Measurements from ENCODE around the gene AR.

AR gene, protein sequence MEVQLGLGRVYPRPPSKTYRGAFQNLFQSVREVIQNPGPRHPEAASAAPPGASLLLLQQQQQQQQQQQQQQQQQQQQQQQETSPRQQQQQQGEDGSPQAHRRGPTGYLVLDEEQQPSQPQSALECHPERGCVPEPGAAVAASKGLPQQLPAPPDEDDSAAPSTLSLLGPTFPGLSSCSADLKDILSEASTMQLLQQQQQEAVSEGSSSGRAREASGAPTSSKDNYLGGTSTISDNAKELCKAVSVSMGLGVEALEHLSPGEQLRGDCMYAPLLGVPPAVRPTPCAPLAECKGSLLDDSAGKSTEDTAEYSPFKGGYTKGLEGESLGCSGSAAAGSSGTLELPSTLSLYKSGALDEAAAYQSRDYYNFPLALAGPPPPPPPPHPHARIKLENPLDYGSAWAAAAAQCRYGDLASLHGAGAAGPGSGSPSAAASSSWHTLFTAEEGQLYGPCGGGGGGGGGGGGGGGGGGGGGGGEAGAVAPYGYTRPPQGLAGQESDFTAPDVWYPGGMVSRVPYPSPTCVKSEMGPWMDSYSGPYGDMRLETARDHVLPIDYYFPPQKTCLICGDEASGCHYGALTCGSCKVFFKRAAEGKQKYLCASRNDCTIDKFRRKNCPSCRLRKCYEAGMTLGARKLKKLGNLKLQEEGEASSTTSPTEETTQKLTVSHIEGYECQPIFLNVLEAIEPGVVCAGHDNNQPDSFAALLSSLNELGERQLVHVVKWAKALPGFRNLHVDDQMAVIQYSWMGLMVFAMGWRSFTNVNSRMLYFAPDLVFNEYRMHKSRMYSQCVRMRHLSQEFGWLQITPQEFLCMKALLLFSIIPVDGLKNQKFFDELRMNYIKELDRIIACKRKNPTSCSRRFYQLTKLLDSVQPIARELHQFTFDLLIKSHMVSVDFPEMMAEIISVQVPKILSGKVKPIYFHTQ

DNA sequence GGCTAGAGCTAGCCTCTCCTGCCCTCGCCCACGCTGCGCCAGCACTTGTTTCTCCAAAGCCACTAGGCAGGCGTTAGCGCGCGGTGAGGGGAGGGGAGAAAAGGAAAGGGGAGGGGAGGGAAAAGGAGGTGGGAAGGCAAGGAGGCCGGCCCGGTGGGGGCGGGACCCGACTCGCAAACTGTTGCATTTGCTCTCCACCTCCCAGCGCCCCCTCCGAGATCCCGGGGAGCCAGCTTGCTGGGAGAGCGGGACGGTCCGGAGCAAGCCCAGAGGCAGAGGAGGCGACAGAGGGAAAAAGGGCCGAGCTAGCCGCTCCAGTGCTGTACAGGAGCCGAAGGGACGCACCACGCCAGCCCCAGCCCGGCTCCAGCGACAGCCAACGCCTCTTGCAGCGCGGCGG is at the start of gene AR:
AR (plus strand) TSS at position 204 of the 400 bp plus-strand sequence. CDS start 1,126 bp downstream, outside the sequence.
- no peak for DNase-seq

DNA sequence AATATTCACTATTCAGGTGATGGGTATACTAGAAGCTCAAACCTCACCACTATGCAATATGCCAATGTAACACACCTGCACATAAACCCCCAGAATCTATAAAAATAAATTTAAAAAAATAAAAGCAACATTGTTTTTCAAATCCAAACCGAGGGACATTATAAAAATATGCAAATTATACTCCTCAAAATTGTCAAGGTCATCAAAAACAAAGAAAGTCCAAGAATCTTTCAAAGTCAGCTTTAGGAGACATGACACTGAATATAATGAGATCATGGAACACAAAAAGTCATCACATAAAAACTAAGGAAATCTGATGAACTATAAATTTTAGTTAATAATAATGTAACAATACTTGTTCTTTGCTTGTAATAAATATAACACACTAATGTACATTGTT is 43.2 kb upstream of the AR start:
- DNase-seq = no peak

DNA sequence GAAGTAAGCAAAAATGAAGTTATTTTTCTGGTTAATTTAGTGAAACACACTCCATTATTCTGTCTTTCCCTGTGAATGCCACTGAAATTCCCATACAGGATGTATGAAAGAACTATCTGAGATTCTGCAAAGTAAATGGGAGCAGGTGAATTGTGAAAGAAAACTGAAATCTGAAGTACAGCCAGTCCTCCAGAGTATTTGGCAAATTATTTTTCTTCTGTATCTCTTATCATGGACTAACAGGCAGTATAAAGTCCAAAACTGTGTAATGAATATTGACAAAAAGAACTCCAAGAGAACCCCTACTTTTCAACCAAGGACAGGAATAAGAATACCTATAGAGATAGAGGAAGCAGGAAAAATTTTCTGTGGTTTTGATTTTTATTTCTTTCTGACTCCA is 40.8 kb upstream of the AR start:
- no peak for DNase-seq

DNA sequence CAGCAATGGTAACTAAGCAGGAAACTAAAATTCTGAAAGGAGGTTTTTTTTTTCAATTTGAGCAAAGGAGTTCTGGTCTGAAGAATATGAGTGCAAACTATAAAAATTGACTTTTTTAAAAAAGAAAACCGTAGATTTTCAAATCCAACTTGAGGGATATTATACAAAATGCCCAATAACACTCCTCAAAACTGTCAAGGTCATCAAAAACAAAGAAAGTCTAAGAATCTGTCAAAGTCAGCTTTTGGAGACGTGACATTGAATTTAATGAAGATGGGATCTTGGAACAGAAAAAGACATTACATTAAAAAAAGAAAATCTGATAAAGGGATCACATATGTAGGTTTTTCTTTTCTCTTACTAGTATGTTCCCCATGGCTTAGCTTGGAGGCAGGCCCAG is 40.4 kb upstream of the AR start:
- DNase-seq = no peak

DNA sequence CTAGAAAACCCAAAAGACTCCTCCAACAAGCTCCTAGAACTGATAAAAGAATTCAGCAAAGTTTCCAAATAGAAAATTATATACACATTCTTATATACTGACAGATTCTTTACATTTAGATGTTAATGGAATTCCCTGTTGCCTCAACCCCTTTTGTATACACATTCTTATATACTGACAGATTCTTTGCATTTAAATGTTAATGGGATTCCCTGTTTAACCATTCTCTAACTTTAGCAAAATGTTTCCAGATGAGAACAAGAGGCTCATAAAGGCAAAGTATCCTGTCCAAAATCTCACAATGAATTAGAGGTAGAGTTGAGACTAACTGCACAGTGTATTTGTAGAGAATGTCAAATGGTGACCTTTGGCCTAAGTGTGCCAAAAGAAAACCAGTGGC is 23.1 kb upstream of the AR start:
- DNase-seq = no peak

DNA sequence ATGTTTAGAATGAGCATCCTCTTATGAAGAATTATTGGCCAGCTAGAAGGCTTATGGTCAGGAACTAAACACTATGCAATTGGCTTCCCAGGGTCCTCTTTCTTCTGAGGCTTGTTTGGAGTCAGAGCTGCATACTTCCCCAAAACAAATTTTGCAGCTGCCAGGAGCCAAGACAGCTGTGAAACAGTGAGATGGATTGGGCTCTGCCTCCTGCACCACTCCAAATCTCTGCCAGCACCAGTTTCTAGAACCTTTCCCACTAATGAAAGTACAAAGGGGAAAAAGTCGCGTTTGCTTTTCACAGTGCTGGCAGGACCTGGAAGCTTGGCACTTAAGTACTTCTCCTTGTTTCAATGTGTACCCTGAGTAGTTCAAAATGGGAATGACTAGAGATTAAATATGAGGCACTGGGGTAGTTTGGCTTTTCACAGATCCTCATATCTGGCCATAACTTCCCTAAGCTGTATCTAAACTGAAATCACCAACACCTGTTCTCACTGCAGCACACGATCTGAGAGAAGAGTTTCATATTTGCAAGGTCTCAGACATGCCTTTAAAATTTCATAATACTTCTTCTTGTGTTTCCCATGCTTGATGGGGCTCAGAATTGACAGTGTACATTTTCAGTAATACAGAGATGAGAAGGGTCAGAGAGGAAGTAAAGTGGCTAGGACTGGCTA is 20.7 kb upstream of the AR start:
- no peak for DNase-seq

DNA sequence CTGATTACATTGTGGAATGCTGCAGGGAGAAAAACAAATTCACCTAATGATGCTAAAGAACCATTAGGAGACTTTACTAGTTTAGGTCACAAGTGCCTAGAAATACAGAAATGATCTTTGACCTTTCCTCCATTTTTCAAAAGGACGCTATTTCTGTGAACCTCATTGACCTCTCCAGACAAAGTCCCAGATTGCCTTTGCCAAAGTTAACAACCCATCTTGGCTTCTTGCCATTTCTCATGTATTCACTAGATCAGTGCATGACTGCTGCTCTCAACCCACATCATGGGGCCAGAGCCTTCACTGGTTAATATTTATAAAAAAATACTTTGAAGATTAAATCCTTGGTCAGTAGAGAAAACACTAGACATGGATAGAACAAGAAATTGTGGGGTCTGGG is 19.9 kb upstream of the AR start:
- no peak for DNase-seq

DNA sequence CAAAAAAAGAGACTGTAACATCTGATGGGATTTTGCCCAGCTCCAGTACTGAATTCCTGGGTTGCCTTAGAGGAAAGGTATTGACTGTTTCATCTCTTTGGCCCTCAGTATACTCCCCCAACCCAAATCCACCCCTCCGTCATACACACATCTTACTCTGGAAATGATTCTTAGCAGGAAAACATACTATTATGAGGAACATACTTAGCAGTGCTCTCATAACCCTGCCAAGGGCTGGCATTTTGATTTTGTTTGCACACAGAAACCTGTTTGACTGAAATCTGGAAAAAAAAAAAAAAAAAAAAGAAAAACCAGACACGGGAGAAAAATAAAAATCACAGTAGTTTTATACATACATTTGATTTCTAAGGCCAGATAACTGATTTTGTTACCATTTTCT is 19.4 kb upstream of the AR start:
- DNase-seq = no peak

DNA sequence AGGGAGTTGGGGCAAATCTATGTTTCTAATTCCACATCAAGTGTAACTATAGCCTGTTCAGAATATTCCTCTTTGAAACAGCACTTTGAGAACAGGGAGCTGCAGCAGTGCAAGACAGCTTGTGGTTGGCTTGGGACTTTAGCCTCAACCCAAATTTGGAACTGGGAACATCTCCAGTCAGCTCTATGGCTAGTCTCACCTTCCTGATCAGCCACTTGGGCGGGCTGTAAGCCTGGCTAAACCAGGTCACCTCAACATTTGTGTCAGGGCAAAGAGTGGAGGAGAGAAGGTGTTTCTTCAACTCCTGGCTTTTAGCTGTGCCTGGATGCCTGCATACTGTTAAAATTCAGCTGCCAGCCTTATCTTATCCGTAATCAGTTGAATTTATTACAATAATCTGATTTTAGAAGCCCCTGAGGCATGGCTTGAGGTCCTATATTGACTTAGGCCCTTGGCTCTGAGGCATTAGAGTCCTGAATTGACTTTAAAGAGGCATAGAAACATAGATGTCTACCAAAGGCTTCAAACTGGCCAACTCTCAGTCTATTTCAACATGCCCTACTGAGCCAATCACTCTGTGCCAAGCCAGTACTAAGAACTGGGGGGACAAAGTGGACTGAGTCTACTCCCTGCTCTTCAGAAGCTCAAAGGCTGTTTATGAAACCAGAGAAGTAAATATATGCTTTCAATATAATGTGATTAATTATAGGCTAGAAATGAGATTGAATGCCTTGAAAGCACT is 18.7 kb upstream of the AR start:
- DNase-seq = no peak

DNA sequence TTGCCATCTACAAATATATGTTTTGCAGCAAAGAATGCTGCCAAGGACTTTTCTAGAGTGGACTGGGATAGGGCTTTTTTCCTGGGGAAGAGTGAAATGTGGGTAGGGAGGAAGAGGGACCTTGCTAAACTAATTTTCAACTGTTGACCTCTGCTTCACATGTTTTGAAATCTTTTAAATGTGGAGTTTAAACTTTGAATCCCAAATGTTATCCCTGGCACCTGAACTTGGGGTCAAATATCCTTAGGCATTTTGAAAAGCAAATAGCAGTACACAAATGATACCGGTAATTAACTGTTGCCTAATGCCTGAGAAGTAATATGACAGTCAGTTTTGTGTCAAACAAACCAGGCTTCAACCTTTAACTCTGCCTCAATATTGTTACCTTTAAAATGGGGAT is 7.3 kb upstream of the AR start:
- no peak for DNase-seq

DNA sequence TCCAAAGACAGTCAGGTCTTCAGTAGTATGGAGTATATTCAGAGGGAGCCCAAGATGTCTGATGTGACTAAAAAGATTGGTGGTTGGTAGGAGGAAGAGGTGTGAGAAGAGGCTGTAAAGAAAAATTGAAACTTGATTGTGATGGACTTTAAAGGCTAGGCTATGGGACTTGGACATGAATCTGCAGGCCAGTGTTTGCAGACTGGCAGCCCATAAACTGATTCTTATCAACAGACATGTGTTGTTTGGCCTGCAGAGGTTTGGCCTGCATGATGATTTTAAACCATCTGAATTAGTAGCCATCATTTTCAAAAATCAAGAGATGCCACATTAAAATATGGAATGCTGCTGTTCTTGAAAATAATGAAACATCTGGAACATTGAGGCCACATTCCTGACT is 5.4 kb upstream of the AR start:
- DNase-seq = no peak

DNA sequence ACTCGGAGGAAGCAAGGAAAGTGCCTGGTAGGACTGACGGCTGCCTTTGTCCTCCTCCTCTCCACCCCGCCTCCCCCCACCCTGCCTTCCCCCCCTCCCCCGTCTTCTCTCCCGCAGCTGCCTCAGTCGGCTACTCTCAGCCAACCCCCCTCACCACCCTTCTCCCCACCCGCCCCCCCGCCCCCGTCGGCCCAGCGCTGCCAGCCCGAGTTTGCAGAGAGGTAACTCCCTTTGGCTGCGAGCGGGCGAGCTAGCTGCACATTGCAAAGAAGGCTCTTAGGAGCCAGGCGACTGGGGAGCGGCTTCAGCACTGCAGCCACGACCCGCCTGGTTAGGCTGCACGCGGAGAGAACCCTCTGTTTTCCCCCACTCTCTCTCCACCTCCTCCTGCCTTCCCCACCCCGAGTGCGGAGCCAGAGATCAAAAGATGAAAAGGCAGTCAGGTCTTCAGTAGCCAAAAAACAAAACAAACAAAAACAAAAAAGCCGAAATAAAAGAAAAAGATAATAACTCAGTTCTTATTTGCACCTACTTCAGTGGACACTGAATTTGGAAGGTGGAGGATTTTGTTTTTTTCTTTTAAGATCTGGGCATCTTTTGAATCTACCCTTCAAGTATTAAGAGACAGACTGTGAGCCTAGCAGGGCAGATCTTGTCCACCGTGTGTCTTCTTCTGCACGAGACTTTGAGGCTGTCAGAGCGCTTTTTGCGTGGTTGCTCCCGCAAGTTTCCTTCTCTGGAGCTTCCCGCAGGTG is 637 bp downstream of the AR start:
- no peak for DNase-seq

DNA sequence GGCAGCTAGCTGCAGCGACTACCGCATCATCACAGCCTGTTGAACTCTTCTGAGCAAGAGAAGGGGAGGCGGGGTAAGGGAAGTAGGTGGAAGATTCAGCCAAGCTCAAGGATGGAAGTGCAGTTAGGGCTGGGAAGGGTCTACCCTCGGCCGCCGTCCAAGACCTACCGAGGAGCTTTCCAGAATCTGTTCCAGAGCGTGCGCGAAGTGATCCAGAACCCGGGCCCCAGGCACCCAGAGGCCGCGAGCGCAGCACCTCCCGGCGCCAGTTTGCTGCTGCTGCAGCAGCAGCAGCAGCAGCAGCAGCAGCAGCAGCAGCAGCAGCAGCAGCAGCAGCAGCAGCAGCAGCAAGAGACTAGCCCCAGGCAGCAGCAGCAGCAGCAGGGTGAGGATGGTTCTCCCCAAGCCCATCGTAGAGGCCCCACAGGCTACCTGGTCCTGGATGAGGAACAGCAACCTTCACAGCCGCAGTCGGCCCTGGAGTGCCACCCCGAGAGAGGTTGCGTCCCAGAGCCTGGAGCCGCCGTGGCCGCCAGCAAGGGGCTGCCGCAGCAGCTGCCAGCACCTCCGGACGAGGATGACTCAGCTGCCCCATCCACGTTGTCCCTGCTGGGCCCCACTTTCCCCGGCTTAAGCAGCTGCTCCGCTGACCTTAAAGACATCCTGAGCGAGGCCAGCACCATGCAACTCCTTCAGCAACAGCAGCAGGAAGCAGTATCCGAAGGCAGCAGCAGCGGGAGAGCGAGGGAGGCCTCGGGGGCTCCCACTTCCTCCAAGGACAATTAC is 1.4 kb downstream of the AR start:
- DNase-seq = no peak

DNA sequence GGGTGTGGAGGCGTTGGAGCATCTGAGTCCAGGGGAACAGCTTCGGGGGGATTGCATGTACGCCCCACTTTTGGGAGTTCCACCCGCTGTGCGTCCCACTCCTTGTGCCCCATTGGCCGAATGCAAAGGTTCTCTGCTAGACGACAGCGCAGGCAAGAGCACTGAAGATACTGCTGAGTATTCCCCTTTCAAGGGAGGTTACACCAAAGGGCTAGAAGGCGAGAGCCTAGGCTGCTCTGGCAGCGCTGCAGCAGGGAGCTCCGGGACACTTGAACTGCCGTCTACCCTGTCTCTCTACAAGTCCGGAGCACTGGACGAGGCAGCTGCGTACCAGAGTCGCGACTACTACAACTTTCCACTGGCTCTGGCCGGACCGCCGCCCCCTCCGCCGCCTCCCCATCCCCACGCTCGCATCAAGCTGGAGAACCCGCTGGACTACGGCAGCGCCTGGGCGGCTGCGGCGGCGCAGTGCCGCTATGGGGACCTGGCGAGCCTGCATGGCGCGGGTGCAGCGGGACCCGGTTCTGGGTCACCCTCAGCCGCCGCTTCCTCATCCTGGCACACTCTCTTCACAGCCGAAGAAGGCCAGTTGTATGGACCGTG is 2.2 kb downstream of the AR start:
- DNase-seq = no peak

DNA sequence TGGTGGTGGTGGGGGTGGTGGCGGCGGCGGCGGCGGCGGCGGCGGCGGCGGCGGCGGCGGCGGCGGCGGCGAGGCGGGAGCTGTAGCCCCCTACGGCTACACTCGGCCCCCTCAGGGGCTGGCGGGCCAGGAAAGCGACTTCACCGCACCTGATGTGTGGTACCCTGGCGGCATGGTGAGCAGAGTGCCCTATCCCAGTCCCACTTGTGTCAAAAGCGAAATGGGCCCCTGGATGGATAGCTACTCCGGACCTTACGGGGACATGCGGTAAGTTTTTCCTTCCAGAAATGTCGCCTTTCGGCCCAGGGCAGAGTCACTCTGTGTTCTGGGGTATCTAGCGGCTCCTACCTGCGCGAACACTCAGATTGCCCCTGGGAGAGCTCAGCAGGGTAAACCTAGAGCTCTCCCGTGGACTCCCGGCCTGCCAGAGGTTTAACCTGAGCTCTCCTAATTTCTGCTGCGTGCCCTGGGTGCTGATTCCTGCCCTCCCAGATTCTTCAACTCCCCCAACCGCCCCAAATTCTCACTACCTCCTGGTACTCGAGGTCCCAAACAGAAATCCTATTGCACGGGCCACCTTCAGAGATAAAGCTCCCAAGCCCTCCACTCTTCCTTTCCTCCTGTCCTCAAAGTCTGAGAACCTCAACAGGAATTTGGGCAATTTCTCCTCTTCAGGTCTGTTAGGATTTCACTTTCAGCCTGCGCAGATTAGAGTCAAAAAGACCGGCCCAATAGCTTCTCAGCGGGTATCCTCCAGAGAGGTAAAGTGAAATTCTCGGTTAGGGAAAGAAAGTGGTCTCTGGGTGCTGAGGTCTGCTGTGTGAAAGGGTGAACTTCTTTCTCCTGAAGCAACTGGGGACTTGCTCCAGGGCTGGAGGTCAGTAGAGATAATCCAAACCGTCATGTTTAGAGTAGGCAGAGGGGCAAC is 2.9 kb downstream of the AR start:
- no peak for DNase-seq

DNA sequence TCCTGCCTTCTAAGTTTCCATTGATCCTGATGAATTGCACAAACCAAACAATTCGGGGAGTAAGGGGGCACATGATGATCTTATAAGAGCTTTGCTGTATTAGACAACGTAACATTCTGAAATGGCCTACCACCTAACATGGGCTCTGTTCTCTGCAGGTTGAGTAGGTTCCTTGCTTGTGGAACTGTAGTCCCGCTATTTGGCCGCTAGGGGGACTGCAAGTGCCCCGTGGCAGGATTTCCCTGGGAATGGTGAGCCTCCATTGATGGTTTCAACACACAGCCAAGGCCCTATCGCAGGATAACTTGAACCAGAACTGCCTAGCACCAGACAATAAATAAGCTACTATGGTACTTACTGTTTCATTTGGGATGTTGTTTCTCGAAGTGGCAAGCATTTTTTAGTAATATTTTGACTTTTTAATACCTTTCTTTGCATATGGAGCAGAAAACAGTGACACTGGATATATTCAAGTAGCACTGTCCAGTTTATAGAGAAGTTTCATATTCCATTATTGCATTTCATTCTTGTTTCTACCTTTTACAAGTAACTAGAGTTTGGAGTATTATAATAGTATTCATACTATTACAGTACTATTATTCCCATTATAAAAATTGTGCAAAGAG is 11.9 kb downstream of the AR start:
- no peak for DNase-seq

DNA sequence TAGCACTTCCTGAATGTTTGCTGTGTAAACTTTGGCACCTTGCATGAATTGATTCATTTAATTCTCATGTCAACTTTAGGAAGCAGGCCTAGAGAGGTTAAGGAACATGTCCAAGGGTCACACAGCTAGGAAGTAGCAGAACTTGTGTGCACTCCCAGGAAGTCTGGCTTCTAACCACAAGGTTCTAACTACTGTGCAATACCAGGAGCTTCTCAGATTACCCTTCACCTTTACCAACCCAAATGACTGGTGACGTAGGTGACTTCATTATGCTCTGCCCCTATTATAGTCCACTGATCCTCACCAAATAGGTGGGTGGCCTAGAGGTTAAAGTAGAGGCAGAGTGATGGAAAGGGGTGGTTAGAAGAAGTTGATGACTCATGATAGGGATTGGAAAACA is 14.4 kb downstream of the AR start:
- no peak for DNase-seq

DNA sequence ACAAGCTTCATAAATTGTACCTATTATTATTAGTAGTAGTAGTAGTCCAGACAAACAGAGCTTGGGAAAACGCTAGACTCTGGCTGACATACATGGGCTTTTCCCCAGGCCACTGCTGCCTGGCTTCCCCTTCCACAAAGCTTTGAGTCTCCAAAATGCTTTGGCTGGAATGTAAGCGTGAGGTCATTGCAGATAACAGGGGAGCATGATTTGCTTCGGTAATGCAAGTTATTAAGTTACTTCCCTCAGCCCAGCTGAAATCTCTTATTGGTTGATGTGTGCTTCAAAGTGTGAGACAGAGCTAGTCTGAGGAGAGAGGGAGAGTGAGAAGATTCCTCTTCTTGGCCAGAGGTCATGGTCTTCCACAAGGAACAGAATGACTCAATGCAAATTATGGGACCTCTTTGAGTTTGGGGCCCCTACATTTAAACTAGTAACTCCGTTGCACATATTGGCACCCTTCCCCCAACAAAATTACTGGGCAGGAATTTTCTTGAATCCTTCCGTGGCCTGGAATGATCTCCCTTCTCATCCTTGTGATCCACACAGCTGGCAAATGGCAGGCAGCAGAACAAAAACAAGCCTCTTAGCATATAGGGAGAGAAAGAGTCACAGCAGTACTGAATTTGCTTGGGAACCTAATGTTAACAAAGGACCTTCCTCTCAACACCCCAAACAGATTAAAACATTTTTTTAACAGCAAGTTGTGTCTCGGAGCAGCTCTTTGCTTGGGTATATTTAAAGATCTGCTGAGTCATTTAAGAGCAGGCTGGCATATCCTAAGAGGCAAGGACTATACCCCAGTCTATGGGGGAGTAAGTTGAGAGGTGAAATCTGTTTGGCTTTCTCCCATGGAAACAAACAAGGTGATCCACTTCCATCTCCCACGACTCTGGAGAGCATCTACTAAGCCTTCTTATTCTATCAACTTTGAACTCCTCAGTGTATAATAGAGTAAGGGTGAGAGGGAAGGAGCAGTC is 19.9 kb downstream of the AR start:
- no peak for DNase-seq
